Measurements from ENCODE around the gene PSEN2.

Gene PSEN2

GRCh38 chr1:226886122-226886901 lies 15.9 kb downstream of the PSEN2 start:
- no peak for DNase-seq (ENCODE audit: low spot score)

DNA sequence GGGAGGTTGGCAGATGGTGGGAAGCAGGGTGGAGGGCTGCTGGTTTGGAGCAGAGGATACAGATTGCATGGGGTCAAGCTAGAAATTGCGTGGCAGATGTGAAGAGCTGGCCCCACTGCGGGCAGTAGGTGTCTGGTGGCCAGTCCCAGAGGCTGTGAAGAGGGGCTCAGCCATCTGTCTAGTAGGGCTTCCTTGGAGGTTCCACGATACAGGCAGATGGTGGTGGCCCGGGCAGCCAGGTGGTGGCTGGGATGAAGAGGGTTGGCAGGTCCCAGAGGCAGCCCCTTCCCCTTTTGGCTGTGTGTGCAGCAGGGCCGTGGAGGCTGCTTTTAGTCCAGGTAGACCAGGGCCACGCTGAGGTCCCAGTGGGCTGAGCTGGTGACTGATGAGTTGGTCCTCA lies 16.6 kb downstream of the PSEN2 start:
- DNase-seq (ENCODE audit: low spot score) = no peak

GRCh38 chr1:226888021-226888420 lies 17.6 kb downstream of the PSEN2 start:
- no peak for DNase-seq (ENCODE audit: low spot score)

DNA sequence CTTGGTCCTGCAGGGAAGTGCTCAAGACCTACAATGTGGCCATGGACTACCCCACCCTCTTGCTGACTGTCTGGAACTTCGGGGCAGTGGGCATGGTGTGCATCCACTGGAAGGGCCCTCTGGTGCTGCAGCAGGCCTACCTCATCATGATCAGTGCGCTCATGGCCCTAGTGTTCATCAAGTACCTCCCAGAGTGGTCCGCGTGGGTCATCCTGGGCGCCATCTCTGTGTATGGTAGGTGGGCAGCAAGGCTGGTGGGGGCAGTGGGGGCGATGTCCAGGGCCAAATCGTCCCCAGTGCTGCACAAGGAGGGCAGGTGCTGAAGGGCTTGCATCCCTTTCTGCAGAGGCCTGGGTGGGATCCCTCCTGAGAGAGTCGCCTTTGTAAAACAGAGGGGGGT lies 18.4 kb downstream of the PSEN2 start:
- no peak for DNase-seq (ENCODE audit: low spot score)

GRCh38 chr1:226889616-226890330 lies 19.4 kb downstream of the PSEN2 start:
- no peak for DNase-seq (ENCODE audit: low spot score)

- DNase-seq (ENCODE audit: low spot score) = no peak
Observed at GRCh38 chr1:226890331-226891108, 20.1 kb downstream of the PSEN2 start.

- no peak for DNase-seq (ENCODE audit: low spot score)
Observed at GRCh38 chr1:226891346-226891745, 20.9 kb downstream of the PSEN2 start.

GRCh38 chr1:226891846-226892523 lies 21.6 kb downstream of the PSEN2 start:
- peak; percentile 23 for DNase-seq (ENCODE audit: low spot score)

- no peak for DNase-seq (ENCODE audit: low spot score)
Observed at GRCh38 chr1:226892524-226892875, 22.1 kb downstream of the PSEN2 start.

- no peak for DNase-seq (ENCODE audit: low spot score)
Observed at GRCh38 chr1:226893936-226894335, 23.5 kb downstream of the PSEN2 start.

DNA sequence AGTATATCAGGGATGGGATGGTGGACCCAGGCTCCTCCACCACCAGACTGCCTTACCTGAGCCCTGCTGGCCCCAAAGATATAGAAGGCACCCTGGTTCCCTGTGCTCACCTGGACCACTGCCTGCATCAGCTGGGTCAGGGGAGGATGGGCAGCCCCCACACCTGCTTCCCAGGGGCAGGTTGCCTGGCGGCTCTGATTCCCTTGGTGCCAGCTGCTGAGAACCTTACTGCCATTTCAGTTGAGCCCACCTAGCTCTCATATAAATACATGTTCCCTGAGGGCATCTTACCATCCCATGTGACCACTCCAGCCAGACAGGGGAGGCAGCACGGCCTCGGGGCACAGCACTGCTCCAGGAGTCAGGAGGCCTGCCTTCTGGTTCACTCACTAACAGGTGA lies 24.4 kb downstream of the PSEN2 start:
- no peak for DNase-seq (ENCODE audit: low spot score)

DNA sequence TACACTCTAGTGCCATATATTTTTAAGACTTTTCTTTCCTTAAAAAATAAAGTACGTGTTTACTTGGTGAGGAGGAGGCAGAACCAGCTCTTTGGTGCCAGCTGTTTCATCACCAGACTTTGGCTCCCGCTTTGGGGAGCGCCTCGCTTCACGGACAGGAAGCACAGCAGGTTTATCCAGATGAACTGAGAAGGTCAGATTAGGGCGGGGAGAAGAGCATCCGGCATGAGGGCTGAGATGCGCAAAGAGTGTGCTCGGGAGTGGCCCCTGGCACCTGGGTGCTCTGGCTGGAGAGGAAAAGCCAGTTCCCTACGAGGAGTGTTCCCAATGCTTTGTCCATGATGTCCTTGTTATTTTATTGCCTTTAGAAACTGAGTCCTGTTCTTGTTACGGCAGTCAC lies 25.2 kb downstream of the PSEN2 start:
- no peak for DNase-seq (ENCODE audit: low spot score)

DNA sequence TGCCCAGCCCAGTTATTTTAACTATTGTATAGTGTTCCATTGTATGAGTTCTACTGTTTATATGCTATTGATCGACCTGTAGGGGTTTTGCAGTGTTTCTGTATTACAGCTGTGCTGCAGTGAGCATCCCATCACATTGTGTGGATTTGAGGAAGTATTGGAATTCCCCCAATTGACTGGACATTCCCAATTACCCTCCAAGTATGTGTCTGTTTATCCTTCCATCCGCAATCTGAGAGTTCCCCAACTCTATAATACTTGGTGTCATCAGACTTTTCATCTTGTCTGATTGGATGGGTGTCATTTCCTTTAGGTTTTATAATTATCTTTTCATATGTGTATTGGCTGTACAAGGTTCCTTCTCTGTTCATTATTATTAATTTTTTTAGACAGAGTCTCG lies 27.8 kb downstream of the PSEN2 start:
- no peak for DNase-seq (ENCODE audit: low spot score)

DNA sequence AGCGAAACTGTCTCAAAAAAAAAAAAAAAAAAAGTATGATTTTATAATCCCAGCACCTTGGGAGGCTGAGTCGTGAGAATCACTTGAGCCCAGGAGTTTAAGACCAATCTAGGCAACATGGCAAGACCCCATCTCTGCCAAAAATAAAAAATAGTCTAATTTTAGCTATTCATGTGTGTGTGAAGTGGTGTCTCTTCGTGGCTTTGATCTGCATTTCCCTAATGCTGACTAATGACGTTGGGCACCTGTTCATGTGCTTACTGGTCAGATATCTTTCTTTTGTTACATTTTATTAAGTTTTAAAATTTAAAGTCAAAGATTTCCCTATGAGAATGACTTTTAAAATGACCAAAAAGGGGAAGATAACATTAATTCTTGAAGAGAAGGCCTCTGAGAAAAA lies 31.0 kb downstream of the PSEN2 start:
- DNase-seq (ENCODE audit: low spot score) = no peak

DNA sequence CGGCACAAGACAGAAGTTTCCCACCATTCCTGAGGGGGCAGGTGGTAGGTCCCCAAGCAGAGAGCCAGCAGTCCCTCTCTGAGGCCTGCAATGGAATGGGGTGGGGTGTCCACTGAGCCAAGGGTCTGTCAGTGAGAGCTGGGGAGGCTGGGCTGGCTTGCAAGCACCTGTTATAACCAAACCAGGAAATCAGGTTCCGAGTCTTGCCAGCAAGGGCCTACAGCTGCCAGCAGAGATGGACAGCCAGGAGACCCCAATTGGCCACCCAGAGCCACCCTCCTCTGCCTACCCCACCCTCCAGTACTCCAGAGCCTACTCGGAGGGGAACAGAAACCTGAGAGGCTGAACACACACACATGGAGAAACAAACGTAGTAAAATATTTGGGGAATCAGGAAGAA lies 32.2 kb downstream of the PSEN2 start:
- DNase-seq (ENCODE audit: low spot score) = no peak

- DNase-seq (ENCODE audit: low spot score) = no peak
Observed at GRCh38 chr1:226903819-226904716, 33.7 kb downstream of the PSEN2 start.

GRCh38 chr1:226904772-226905171 lies 34.4 kb downstream of the PSEN2 start:
- DNase-seq (ENCODE audit: low spot score) = no peak

DNA sequence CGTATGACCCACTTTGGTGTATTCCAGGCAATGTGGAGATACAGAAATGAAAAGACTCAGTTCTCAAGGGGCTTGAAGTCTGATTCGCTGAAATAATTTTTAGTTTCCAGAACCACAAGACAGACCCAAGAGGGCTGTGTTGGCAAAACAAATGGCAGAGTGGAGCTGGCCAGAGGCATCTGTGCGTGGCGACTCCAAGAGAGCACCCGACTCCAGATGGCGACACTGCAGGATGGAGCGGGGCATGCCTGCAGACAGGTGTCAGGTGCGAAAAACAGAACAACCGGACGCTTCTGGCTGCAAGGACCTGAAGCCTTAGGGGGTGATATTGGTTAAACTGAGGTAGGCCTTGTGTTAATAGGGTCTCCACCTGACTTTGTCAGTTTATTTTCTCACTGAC lies 38.0 kb downstream of the PSEN2 start:
- no peak for DNase-seq (ENCODE audit: low spot score)

- DNase-seq (ENCODE audit: low spot score) = no peak
Observed at GRCh38 chr1:226908913-226909312, 38.5 kb downstream of the PSEN2 start.

DNA sequence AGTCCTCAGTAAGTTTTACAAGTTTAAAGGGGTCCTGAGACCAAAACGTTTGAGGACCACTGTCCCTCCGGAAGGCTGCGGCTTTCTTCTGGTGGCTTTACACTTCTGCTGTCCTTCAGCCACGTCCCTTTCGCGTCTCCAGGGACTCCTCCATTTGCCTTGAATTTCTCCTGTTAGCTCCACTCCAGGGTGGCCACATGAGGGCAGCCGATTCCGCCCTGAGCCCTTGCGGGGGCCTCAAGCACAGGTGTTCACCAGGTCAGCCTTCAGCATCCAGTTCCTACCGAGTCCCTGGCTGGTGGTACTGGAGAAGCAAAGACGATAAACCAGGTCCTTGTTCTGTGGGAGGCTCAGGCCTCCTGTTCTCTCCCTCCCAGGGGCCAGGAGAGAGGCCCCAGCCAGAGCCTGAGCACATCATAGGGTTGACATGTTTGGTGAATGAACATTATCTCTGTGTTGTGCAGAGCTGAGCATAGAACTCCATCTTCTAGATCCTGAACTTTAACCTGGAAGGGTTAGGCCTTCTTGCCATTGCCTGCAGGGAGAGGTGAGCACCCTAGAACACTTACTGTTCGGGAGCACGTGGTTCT lies 42.3 kb downstream of the PSEN2 start:
- peak; percentile 71 for DNase-seq (ENCODE audit: low spot score)

- no peak for DNase-seq (ENCODE audit: low spot score)
Observed at GRCh38 chr1:226915672-226915995, 45.2 kb downstream of the PSEN2 start.
